Endothelial cell of umbilical vein (primary cell): ENCODE data around the gene LGMN.

ENCODE experiments used
- CTCF ChIP-seq, 2 donors: IDR thresholded peaks; 1 replicate in 1 of 2; 2 replicates in 1 of 2; pipeline ENCODE4 v1.5.1; 2011; ENCODE audit warnings: low read length in 2 of 2, mild to moderate bottlenecking in 2 of 2, moderate library complexity in 2 of 2, control low read depth in 1 of 2, inconsistent platforms in 1 of 2, low read depth in 1 of 2; ENCODE audit not compliant: insufficient read depth in 1 of 2; ENCODE audit errors: extremely low read depth in 1 of 2
- EZH2 ChIP-seq: IDR thresholded peaks from 2 replicates; pipeline ENCODE4 v1.6.1; 2012; ENCODE audit warnings: borderline replicate concordance, low read depth, mild to moderate bottlenecking, moderate library complexity, low read length, inconsistent platforms; ENCODE audit not compliant: severe bottlenecking
- FOS ChIP-seq: IDR thresholded peaks from 2 replicates; pipeline ENCODE4 v1.6.1; 2011; ENCODE audit warnings: mild to moderate bottlenecking, low read length, moderate library complexity, borderline replicate concordance; ENCODE audit not compliant: insufficient read depth
- GATA2 ChIP-seq: IDR thresholded peaks from 2 replicates; pipeline ENCODE4 v1.7.0; 2011; ENCODE audit warnings: low read depth, mild to moderate bottlenecking, moderate library complexity, mixed read lengths, low read length; ENCODE audit not compliant: insufficient read length, insufficient read depth
- JUN ChIP-seq: IDR thresholded peaks from 2 replicates; pipeline ENCODE4 v1.6.1; 2011; ENCODE audit warnings: borderline replicate concordance, low read depth; ENCODE audit not compliant: insufficient read length, insufficient read depth
- MAX ChIP-seq: IDR thresholded peaks from 2 replicates; pipeline ENCODE4 v1.6.1; 2011; ENCODE audit not compliant: insufficient read depth, insufficient read length
- MYC ChIP-seq: IDR thresholded peaks from one replicate; pipeline ENCODE4 v1.6.1; 2011; ENCODE audit warnings: mild to moderate bottlenecking, low read depth, low read length
- POLR2A ChIP-seq: IDR thresholded peaks from 2 replicates; pipeline ENCODE4 v1.6.1; 2012; ENCODE audit warnings: low read depth, mild to moderate bottlenecking, control low read depth, low read length
- POLR2AphosphoS5 ChIP-seq: IDR thresholded peaks from 2 replicates; pipeline ENCODE4 v1.6.1; 2012; ENCODE audit warnings: low read depth, mild to moderate bottlenecking, control low read depth, low read length, moderate library complexity; ENCODE audit not compliant: insufficient read depth

- TF ChIP-seq CTCF (IDR thresholded peaks at IDR 0.05; ENCODE audit: extremely low read depth in 1 of 2, insufficient read depth in 1 of 2, low read depth in 1 of 2, low read length in 2 of 2) = no peak
- no peak for TF ChIP-seq EZH2
- no peak for TF ChIP-seq MYC
- TF ChIP-seq MAX = no peak
- no peak for TF ChIP-seq POLR2AphosphoS5
- TF ChIP-seq POLR2A = no peak
- TF ChIP-seq FOS = no peak
- no peak for TF ChIP-seq JUN
- TF ChIP-seq GATA2 = no peak
Observed at GRCh38 chr14:92698393-92698792, 50.0 kb downstream of the LGMN start.
